Posterior cingulate gyrus (tissue), 11 donors: ENCODE data around the gene COX6A2.

ENCODE experiments used
- DNase-seq, 10 donors: peaks; one replicate each; pipeline versions ENCODE4 v3.0.0 to v3.0.0-alpha.2; 2020 to 2021; ENCODE audit warnings: mixed read lengths in 3 of 10
- intact Hi-C: fragments of 100-400 bp; cut with DNase I; formaldehyde crosslinking; loops from one replicate; pipeline ENCODE4 v1.15.1; 2023

COX6A2 gene

GRCh38 chr16:31413943-31414342 lies 14.2 kb downstream of the COX6A2 start:
- no peak for DNase-seq
- intact Hi-C loops = no loop called here

- DNase-seq = peak in 1 of 10 donors; percentile 40
- intact Hi-C loops = no loop called here
These were observed 14.8 kb downstream of the COX6A2 start for GRCh38 chr16:31413381-31413780.

- intact Hi-C loops = no loop called here
- DNase-seq = peak in 1 of 10 donors; percentile 46
These were observed 15.4 kb downstream of the COX6A2 start for GRCh38 chr16:31412750-31413149.

- intact Hi-C loops = no loop called here
- peak in 1 of 10 donors; percentile 61 for DNase-seq
These were observed 16.9 kb downstream of the COX6A2 start for GRCh38 chr16:31411024-31411844.

- intact Hi-C loops = no loop called here
- peak in 1 of 10 donors; percentile 47 for DNase-seq
These were observed 18.1 kb downstream of the COX6A2 start for GRCh38 chr16:31410082-31410481.

GRCh38 chr16:31409433-31409832 lies 18.7 kb downstream of the COX6A2 start:
- peak in 1 of 10 donors; percentile 10 for DNase-seq
- intact Hi-C loops = no loop called here

GRCh38 chr16:31407406-31407805 lies 20.8 kb downstream of the COX6A2 start:
- intact Hi-C loops = no loop called here
- DNase-seq = peak in 1 of 10 donors; percentile 47

GRCh38 chr16:31404353-31405064 lies 23.7 kb downstream of the COX6A2 start:
- intact Hi-C loops = no loop called here
- peak in 1 of 10 donors; percentile 74 for DNase-seq

- intact Hi-C loops = no loop called here
- peak in 1 of 10 donors; percentile 70 for DNase-seq
These were observed 24.4 kb downstream of the COX6A2 start for GRCh38 chr16:31403590-31404352.

- intact Hi-C loops = no loop called here
- DNase-seq = no peak
These were observed 25.5 kb downstream of the COX6A2 start for GRCh38 chr16:31402687-31403086.

GRCh38 chr16:31401436-31401835 lies 26.7 kb downstream of the COX6A2 start:
- DNase-seq = peak in 1 of 10 donors; percentile 67
- intact Hi-C loops = no loop called here

GRCh38 chr16:31400191-31400590 lies 28.0 kb downstream of the COX6A2 start:
- intact Hi-C loops = no loop called here
- DNase-seq = peak in 2 of 10 donors; percentile 55 to 63

GRCh38 chr16:31397701-31398100 lies 30.5 kb downstream of the COX6A2 start:
- DNase-seq = peak in 2 of 10 donors; percentile 48 to 66
- intact Hi-C loops = no loop called here

GRCh38 chr16:31397096-31397660 lies 31.0 kb downstream of the COX6A2 start:
- intact Hi-C loops = no loop called here
- peak in 2 of 10 donors; percentile 65 to 74 for DNase-seq

- intact Hi-C loops = no loop called here
- peak in 3 of 10 donors; percentile 5 to 52 (median 26) for DNase-seq
These were observed 32.5 kb downstream of the COX6A2 start for GRCh38 chr16:31395647-31396046.

- intact Hi-C loops = no loop called here
- peak in 2 of 10 donors; percentile 29 to 40 for DNase-seq
These were observed 35.1 kb downstream of the COX6A2 start, which contains the start of gene ITGAD for GRCh38 chr16:31393056-31393455. ITGAD (plus strand) TSS chr16:31393335; CDS start chr16:31393361, 26 bp downstream.

- DNase-seq = peak in 2 of 10 donors; percentile 9 to 22
- intact Hi-C loops = no loop called here
These were observed 37.6 kb downstream of the COX6A2 start for GRCh38 chr16:31390504-31391041.

- intact Hi-C loops = no loop called here
- peak in 1 of 10 donors; percentile 2 for DNase-seq
These were observed 39.6 kb downstream of the COX6A2 start for GRCh38 chr16:31388535-31388934.

- peak in 3 of 10 donors; percentile 39 to 64 (median 52) for DNase-seq
These were observed 41.8 kb downstream of the COX6A2 start for GRCh38 chr16:31386157-31386984.

More at GRCh38 chr16:31386157-31386984, 41.8 kb downstream of the COX6A2 start:
- intact Hi-C loops = no loop called here
